ENCODE measurements around the gene CYP3A5.
"Not testable (repeated sequence)": the region's sequence is repeated elsewhere in the genome, so short reads cannot be mapped to it uniquely, and the experiment has no call there.

The CYP3A5 gene

DNA sequence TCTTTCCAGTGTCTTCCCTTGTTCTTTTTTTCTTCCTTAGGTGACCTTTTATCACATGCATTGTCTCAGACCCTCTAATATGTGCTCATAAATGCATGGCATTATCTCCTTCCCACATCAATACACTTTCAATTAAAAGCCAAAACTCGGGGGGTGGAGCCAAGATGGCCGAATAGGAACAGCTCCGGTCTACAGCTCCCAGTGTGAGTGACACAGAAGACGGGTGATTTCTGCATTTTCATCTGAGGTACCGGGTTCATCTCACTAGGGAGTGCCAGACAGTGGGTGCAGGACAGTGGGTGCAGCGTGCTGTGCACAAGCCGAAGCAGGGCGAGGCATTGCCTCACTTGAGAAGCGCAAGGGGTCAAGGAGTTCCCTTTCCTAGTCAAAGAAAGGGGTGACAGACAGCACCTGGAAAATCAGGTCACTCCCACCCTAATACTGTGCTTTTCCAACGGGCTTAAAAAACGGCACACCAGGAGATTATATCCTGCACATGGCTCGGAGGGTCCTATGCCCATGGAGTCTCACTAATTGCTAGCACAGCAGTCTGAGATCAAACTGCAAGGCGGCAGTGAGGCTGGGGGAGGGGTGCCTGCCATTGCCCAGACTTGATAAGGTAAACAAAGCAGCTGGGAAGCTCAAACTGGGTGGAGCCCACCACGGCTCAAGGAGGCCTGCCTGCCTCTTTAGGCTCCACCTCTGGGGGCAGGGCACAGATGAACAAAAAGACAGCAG lies 6.2 kb upstream of the CYP3A5 start:
- not testable (repeated sequence) for DNase-seq (ENCODE audit: low read depth in 2 of 2, low spot score in 1 of 2)

DNA sequence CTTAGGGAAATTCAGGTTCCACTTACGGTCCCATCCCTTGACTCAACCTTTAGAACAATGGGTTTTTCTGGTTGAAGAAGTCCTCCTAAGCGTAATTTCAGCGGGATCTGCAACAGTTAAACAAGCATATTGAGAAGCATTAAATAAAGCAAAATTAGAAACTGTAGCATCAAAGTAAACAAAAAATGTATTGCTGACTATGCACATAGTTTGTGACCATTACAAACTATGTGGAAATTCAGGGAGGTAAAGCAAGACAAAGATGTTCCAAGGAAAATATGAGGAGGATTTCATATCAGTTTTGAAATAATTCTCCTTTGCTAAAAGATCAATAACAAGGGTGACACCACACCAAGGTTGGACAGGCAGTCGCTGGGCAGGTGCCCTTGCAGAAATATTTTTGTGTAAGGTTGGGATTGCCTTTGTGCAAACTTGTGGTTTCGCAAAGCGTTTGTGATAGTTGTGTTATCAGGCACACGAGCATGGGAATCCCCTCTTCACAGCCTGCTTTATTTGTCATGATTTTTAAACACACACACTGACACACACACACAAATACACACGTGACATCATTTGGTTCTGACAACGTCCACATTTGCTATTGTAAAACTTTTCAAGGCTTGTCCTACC lies 5.4 kb upstream of the CYP3A5 start:
- no peak for DNase-seq (ENCODE audit: low read depth in 2 of 2, low spot score in 1 of 2)

DNA sequence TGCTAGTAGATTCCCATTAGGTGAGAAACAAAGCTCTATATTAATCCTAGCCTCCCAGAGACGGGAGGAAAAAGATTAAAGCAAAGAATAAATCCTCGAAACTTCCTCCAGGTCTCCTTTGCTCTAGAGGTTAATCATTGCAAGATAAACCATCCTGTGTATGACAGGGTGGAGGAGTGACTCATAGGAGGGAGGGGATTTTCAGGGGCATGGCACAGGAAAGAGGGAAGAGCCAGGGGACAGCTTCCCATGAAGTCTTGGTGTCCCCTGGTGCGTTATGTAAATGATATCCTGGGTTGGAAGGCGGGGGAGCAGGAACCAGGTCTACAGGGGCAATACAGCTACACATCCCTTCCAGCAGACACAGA lies 780 bp downstream of the CYP3A5 start:
- no peak for DNase-seq (ENCODE audit: low read depth in 2 of 2, low spot score in 1 of 2)

- no peak for DNase-seq (ENCODE audit: low read depth in 2 of 2, low spot score in 1 of 2)
Measured at GRCh38 chr7:99677648-99678045, 2.1 kb downstream of the CYP3A5 start.

GRCh38 chr7:99677013-99677647 lies 2.7 kb downstream of the CYP3A5 start:
- DNase-seq (ENCODE audit: low read depth in 2 of 2, low spot score in 1 of 2), result no peak

DNA sequence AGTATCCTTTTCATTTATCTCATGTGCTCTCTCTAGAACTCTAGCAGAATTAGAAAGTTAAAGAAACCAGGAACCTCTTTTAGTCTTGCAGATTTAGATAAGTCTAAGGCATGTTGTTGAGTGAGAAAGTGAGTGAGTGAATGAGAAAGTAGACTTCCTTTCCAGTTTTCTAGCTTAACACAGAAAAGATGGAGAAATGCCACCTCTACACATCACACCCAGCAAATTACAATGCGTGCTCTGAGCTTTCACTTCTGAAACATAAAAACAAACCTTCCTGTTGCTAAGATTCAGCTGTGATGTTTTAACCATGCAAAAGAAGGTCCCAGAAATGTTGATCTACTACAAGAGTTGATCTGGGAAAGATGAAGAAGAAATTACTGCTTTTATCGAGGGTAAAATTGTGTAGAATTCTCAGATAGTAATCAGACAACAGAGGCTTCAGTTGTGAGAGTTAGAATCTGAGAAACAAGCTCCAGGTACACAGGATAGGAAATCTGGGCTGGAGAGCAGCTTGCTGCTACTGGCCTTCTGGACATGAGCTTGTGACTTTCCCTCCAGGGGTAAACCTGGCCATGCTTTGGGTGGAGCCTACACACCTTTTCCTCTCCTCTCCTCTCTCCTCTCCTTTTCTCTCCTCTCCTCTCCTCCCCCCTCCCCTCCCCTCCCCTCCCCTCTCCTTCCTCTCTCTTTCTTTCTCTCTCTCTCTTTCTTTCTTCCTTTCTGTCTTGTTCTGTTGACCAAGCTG lies 4.6 kb downstream of the CYP3A5 start:
- DNase-seq (ENCODE audit: low read depth in 2 of 2, low spot score in 1 of 2), result no peak

DNA sequence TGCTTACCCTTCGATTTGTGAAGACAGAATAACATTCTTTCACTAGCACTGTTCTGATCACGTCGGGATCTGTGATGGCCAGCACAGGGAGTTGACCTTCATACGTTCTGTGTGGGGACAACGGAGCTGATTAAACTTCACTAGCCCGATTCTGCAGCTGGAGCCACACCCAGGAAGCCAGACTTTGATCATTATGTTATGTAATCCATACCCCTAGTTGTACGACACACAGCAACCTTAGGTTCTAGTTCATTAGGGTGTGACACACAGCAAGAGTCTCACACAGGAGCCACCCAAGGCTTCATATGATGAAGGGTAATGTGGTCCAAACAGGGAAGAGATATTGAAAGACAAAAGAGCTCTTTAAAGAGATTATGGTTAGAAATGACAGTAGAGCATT lies 7.2 kb downstream of the CYP3A5 start:
- DNase-seq (ENCODE audit: low read depth in 2 of 2, low spot score in 1 of 2), result no peak

DNA sequence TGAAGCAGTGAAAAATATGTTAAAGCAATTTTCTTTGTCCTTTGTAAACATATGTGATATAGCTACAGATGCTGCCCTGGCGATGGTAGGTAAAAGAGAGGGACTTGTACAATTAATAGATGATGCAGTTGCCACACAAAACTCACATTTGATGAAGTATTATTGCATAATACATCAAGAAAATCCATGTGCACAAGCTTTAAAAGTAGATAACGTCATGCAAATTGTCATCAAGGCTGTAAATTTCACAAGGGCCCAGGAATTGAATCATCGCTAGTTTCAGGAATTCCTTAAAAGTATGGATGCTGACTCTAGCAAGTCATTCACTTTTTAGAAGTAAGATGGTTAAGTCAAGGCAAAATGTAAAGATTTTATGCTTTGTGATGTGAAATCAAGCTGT lies 10.0 kb downstream of the CYP3A5 start:
- no peak for DNase-seq (ENCODE audit: low read depth in 2 of 2, low spot score in 1 of 2)

DNA sequence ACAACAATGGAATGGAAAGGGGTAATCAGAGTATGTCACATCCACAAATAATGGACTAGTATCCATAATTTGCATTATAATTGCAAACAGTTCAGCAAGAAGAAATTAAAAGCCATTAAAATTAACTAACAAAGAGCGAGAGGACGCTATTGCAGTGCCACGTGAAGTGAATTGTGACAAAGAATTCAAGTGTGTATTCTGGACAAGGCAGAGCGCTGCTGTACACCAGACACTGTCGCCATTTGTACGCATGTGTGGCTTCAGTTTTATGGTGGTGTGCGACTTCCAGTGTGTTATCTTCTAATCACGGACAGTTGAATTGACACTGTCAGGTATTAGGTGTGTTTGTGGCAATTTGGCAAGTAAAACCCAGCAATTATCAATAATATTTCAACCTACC lies 11.3 kb downstream of the CYP3A5 start:
- DNase-seq (ENCODE audit: low read depth in 2 of 2, low spot score in 1 of 2), result no peak

- no peak for DNase-seq (ENCODE audit: low read depth in 2 of 2, low spot score in 1 of 2)
Measured at GRCh38 chr7:99667179-99667578, 12.6 kb downstream of the CYP3A5 start.

DNA sequence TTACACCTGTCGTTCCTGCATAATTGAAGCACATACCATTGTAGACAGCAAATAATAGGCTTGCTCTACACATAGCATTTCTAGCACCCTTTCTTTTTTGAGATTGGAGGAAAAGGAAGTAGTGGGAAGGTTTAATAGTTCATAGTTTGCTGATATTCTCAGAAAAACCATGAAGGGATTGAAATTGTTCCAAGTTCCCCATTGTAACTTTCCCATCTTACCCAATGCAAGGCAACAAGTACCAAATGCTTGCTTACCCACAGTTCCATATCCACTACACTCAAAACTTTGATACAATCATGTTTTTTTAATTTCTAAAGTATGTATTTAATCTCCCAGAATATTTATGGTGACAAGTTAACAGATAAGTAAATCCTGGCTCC lies 13.8 kb downstream of the CYP3A5 start:
- DNase-seq (ENCODE audit: low read depth in 2 of 2, low spot score in 1 of 2), result no peak

DNA sequence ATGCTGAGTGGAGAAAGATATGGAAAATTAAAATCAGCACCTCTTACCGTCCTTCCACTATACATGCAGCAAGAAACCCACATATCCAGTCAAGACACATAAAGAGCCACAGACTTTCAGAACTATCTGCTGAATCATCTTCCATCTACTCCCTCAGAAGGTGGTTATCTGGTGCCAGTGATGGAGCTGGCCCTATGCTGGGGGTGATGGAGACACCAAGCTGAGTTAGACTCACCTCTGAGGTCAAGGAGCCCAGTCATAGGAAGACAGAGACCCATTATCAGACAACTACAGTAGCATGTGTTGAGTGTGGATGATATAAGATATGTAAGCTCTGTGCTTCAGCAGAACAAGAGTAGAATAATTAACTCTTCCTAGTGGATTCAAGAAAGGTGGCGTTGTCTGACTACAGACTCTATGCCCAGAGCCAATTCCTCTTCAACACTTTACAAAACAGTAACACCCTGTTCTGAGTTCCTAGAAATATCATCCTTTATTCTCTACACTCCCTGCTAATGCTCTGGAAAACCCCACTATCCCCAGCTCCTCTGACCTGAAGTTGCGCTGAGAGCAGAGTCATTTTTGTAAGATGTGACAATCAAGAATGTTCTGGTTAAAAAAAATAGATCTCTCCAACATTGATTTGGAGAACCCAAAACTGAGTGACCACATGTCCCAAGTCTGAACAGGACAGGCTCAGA lies 14.3 kb downstream of the CYP3A5 start:
- DNase-seq (ENCODE audit: low read depth in 2 of 2, low spot score in 1 of 2), result no peak

GRCh38 chr7:99657879-99658278 lies 21.9 kb downstream of the CYP3A5 start:
- not testable (repeated sequence) for DNase-seq (ENCODE audit: low read depth in 2 of 2, low spot score in 1 of 2)

GRCh38 chr7:99654626-99655025 lies 25.2 kb downstream of the CYP3A5 start:
- not testable (repeated sequence) for DNase-seq (ENCODE audit: low read depth in 2 of 2, low spot score in 1 of 2)

GRCh38 chr7:99653754-99654153 lies 26.0 kb downstream of the CYP3A5 start:
- no peak for DNase-seq (ENCODE audit: low read depth in 2 of 2, low spot score in 1 of 2)

GRCh38 chr7:99653269-99653668 lies 26.5 kb downstream of the CYP3A5 start:
- DNase-seq (ENCODE audit: low read depth in 2 of 2, low spot score in 1 of 2), result not testable (repeated sequence)

DNA sequence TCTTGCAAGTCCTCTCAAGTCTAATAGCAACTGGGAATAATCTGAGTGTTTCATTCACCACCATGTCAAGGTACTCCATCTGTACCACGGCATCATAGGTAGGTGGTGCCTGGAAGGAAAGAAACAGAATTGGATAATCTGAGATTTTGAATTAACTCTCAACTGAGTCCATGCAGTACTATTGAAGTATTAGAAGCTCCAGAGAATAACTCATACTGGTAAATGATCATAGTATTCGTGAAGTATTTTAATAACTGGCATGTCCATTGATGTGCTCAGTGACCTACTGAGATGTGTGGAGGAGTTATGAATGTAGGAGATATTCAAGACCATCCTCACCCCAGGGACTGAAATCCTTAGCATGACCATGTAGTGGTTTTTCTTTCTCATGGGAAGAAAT lies 27.1 kb downstream of the CYP3A5 start:
- no peak for DNase-seq (ENCODE audit: low read depth in 2 of 2, low spot score in 1 of 2)

DNA sequence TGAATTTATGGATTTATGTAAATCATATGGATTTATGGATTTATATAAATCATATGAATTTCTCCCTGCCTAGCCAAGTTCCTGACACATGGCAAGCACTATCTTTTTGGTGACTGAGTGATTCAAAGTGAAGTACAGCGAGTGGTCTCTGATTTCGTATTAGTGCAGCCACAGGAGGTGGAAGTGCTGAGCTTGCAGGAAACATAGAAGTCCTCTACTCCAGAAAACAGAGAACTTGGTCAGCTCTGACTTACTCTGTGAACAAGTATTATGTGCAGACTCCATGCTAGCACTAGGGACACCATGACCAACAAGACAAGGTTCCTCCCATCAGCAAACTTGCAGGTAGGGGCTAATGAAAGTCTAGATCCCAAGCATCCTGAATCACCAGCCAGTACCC lies 28.5 kb downstream of the CYP3A5 start:
- no peak for DNase-seq (ENCODE audit: low read depth in 2 of 2, low spot score in 1 of 2)

- DNase-seq (ENCODE audit: low read depth in 2 of 2, low spot score in 1 of 2), result no peak
Measured at GRCh38 chr7:99648843-99649242, 31.0 kb downstream of the CYP3A5 start.

- DNase-seq (ENCODE audit: low read depth in 2 of 2, low spot score in 1 of 2), result no peak
Measured at GRCh38 chr7:99645590-99645989, 34.2 kb downstream of the CYP3A5 start.

- no peak for DNase-seq (ENCODE audit: low read depth in 2 of 2, low spot score in 1 of 2)
Measured at GRCh38 chr7:99644431-99644830, 35.4 kb downstream of the CYP3A5 start.
